GM21737 (cell line): ENCODE data around the gene GRIN2A.

ENCODE experiments used
- ATAC-seq: cut with Tn5 transposase; IDR thresholded peaks from one replicate; pipeline ENCODE4 v1.9.1; 2021; ENCODE audit warnings: mild to moderate bottlenecking, moderate library complexity; ENCODE audit not compliant: unreplicated experiment

The GRIN2A gene

GRCh38 chr16:9870962-9871361 is 311.3 kb downstream of the GRIN2A start:
- ATAC-seq, result no peak

- no peak for ATAC-seq
These were observed 312.5 kb downstream of the GRIN2A start for GRCh38 chr16:9869776-9870175.

- ATAC-seq, result no peak
These were observed 313.6 kb downstream of the GRIN2A start for GRCh38 chr16:9868606-9869149.

- no peak for ATAC-seq
These were observed 315.1 kb downstream of the GRIN2A start for GRCh38 chr16:9867176-9867575.

- ATAC-seq, result no peak
These were observed 317.8 kb downstream of the GRIN2A start for GRCh38 chr16:9864461-9864860.

DNA sequence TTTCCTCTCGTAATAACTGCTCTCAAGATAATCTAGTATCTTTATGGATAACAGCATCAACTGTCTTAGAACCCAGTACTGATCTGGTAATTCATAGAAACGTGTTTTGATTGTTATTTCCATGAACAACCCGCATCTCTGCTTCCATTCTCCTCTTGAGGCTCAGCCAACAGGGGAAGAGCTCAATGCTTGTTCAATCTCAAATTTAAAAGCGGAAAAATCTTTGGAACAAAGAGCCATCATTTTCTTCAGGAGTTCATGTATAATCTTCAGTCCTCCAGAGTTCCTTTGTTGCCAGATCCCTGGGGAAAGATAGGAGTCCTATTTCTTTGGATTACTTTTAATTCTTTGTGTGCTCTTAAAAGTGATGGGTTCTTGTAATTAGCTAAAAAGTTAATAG is 319.9 kb downstream of the GRIN2A start:
- ATAC-seq, result no peak

GRCh38 chr16:9860876-9861275 is 321.4 kb downstream of the GRIN2A start:
- ATAC-seq, result no peak

DNA sequence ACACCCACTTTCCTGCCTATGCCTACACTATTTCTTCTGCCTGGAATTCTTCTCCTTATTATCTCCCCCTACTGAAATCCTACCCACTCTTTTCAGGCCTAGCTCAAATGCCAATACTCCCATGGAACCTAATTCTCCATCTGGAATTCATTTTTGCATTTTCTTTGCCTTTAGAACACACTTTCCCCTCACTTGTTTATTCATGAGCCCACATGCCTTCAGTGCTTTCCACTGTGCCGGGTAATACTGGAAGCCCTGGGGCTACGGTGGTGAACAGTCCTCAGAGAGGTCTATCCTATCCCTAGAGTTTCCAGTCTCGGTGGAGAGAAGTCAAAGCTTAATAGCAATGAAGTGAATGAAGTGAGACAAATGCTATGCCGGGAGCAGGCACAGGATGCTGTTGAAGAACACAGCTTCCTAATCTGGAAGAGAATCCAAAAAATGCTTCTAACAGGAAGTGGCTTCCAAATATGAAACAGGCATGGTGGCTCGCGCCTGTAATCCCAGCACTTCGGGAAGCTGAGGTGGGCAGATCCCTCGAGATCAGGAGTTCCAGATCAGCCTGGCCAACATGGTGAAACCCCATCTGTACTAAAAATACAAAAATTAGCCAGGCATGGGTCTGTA is 322.4 kb downstream of the GRIN2A start:
- ATAC-seq, result no peak

DNA sequence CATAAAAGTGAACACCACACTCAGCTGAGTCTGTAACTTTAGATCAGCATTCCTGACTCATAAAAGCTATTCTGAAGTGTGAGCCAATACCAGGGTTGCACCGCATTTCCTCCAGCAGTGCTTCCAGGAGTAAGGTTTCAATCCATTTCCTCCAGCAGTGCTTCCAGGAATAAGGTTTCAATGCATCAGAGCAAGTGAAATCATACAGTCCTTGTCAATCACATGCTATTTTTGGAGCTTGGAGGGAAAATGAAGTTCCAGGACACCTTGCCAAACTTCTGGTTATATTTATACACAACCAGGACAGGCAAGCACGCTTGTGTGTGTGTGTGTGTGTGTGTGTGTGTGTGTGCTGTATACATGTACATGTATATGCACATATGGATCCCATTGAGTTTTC is 327.6 kb downstream of the GRIN2A start:
- no peak for ATAC-seq

GRCh38 chr16:9852003-9852402 is 330.2 kb downstream of the GRIN2A start:
- no peak for ATAC-seq

DNA sequence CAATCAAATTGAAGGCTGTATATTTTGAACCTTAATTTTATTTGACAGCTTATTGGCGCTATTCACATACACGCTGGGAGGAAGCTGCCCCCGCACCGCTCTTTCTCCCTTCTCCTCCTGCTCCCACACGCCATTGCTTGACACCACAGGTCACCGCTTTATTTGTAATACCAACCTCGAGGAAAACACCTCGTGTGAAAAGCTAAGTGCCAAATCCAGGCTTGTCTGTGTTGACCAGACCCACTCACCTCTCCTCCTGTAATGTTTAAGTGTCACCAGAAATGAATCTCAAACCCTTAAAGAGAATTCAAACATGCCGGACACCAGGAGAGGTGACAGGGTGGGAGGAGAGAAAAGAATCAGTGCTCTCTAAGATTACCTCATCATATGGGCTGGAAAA is 331.4 kb downstream of the GRIN2A start:
- no peak for ATAC-seq

DNA sequence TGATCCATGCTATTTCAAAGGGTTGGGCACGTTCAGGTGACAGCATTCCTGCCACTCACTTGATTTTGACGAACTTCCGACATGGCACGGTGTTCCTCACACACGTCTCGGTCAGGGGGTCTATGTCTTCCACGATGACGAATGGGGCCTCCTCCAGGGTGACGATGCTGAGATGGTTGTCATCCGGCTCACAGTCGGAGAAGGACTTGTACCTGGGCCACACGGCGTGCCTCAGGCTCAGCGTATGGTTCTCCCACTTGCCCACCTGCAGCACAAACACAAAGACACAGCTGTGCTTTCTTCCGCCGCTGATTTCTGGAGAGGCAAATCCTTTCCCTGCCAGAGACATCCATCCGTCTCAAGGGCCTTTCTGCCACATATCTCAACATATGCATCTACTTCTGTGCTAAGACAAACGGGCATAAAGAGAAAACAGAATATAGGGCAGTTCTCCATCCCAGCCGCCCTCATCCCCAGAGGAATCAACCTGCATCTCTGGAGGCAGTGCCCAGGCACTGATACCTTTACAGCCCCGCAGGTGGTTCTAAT is 332.5 kb downstream of the GRIN2A start:
- no peak for ATAC-seq

- no peak for ATAC-seq
These were observed 335.1 kb downstream of the GRIN2A start for GRCh38 chr16:9847146-9847545.

GRCh38 chr16:9846362-9847099 is 335.7 kb downstream of the GRIN2A start:
- ATAC-seq, result no peak

GRCh38 chr16:9845661-9846361 is 336.4 kb downstream of the GRIN2A start:
- no peak for ATAC-seq

- ATAC-seq, result no peak
These were observed 337.9 kb downstream of the GRIN2A start for GRCh38 chr16:9844361-9844760.

DNA sequence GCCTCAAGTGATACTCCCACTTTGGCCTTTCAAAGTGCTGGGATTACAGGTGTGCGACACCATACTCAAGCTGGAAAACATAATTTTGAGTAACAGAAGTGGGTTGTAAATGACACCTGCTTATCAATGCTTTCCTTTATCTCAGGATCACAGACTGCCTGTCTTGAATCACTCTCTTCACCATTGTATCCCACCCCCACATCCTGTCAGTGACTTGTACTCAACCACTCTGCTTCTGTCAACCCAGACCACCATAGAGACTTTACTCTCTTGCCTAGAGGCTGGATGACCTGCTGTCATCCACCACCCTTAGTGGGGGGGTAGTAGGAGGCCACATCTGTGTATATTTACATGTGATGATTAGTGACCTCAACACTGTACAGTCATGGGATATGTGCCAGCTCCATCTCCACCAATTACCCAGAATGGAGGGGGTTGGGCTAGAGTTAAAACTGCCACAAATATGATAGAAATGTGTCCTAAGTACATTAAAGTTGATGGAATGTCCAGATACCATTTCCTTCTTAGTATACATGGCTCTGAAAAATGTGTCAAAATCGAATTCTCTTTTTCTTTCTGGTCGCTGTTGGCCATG is 338.7 kb downstream of the GRIN2A start:
- no peak for ATAC-seq

- no peak for ATAC-seq
These were observed 341.2 kb downstream of the GRIN2A start for GRCh38 chr16:9840761-9841665.

GRCh38 chr16:9837481-9837880 is 344.7 kb downstream of the GRIN2A start:
- no peak for ATAC-seq

GRCh38 chr16:9836118-9836736 is 346.0 kb downstream of the GRIN2A start:
- no peak for ATAC-seq
